Right ventricle myocardium superior (tissue), 1 donor: ENCODE results near the gene EME1. TPM values are rescaled to one million over a fixed set of nuclear protein-coding genes. Genes with fewer than 3 reads are reported as not detected.

Experiments used
- ATAC-seq: fragments of 200-7000 bp; cut with Tn5 transposase; one replicate; pipeline ENCODE4 v1.9.1; 2020; ENCODE audit warnings: mild to moderate bottlenecking; ENCODE audit not compliant: poor library complexity
- DNase-seq: peaks from one replicate; pipeline ENCODE4 v3.0.0-alpha.2; 2020
- intact Hi-C: fragments of 100-400 bp; cut with DNase I; formaldehyde crosslinking; loops from one replicate; pipeline ENCODE4 v1.11.2; 2022
- total RNA-seq: library from RNA; stranded (reverse); fragmentation: NEBNext Ultra II Directional; extraction: Animal tissue kit (Norgen Biotek cat#: 25700); gene quantifications from one replicate; pipeline ENCODE4 v1.2.1, GENCODE V29; 2021
- donor health status: DM: no; HTN: yes; CAD: no; lungs with severe emphysema.

EME1 gene
- total RNA-seq, 1 donor from 2014 or later, result not detected

GRCh38 chr17:50346313-50347116 lies 26.5 kb upstream of the EME1 start:
- intact Hi-C loops, result no loop called here
- DNase-seq (peak; percentile 67), ATAC-seq (peak; percentile 47)

- no peak for DNase-seq
- intact Hi-C loops, result no loop called here
- ATAC-seq, result peak; percentile 1
Observed at GRCh38 chr17:50347117-50347893, 25.7 kb upstream of the EME1 start.

- ATAC-seq, result no peak
- intact Hi-C loops, result no loop called here
- DNase-seq, result no peak
Observed at GRCh38 chr17:50347894-50348291, 25.1 kb upstream of the EME1 start.

GRCh38 chr17:50348522-50349242 lies 24.3 kb upstream of the EME1 start:
- ATAC-seq (no peak), DNase-seq (no peak)
- intact Hi-C loops, result no loop called here

GRCh38 chr17:50349243-50349600 lies 23.8 kb upstream of the EME1 start:
- intact Hi-C loops, result no loop called here
- DNase-seq, result no peak
- no peak for ATAC-seq

GRCh38 chr17:50350733-50351132 lies 22.3 kb upstream of the EME1 start:
- ATAC-seq (no peak), DNase-seq (no peak)
- intact Hi-C loops, result no loop called here

GRCh38 chr17:50352072-50352692 lies 20.8 kb upstream of the EME1 start:
- peak; percentile 79 for DNase-seq
- intact Hi-C loops, result no loop called here
- ATAC-seq, result peak; percentile 32

- DNase-seq (no peak), ATAC-seq (no peak)
- intact Hi-C loops, result no loop called here
Observed at GRCh38 chr17:50352693-50353599, 20.1 kb upstream of the EME1 start.

- ATAC-seq (no peak), DNase-seq (no peak)
- intact Hi-C loops, result no loop called here
Observed at GRCh38 chr17:50353600-50354195, 19.3 kb upstream of the EME1 start.

- intact Hi-C loops, result no loop called here
- ATAC-seq (no peak), DNase-seq (no peak)
Observed at GRCh38 chr17:50354198-50354597, 18.8 kb upstream of the EME1 start.

- no peak for ATAC-seq
- no peak for DNase-seq
- intact Hi-C loops, result no loop called here
Observed at GRCh38 chr17:50354776-50355175, 18.3 kb upstream of the EME1 start.

GRCh38 chr17:50355336-50355700 lies 17.7 kb upstream of the EME1 start:
- DNase-seq (no peak), ATAC-seq (no peak)
- intact Hi-C loops, result no loop called here

GRCh38 chr17:50355701-50356341 lies 17.2 kb upstream of the EME1 start:
- ATAC-seq (no peak), DNase-seq (no peak)
- intact Hi-C loops, result no loop called here

GRCh38 chr17:50356418-50356817 lies 16.6 kb upstream of the EME1 start:
- ATAC-seq, result no peak
- intact Hi-C loops, result no loop called here
- no peak for DNase-seq

- intact Hi-C loops, result no loop called here
- no peak for DNase-seq
- no peak for ATAC-seq
Observed at GRCh38 chr17:50356892-50357510, 16.0 kb upstream of the EME1 start.

GRCh38 chr17:50358177-50358576 lies 14.9 kb upstream of the EME1 start:
- ATAC-seq (no peak), DNase-seq (no peak)
- intact Hi-C loops, result no loop called here
